Activated B cell treated with CpG ODN at 0.5 μM for 24 hours (primary cell): Measurements from ENCODE around the gene PDLIM5. TPM values are rescaled to one million over a fixed set of nuclear protein-coding genes. Genes with fewer than 3 reads are reported as not detected.

ENCODE experiments used
- ATAC-seq: fragments of 200-7000 bp; cut with Tn5 transposase; one replicate; pipeline ENCODE4 v1.10.0; 2021; ENCODE audit warnings: low read depth, mild to moderate bottlenecking, moderate library complexity
- CTCF ChIA-PET: fragments of 350-600 bp; sonication (Branson Sonifier 250); formaldehyde crosslinking; loops from one replicate; lab custom pipeline; 2021; ENCODE audit warnings: antibody characterized with exemption; lab: Charles Lee
- POLR2A ChIA-PET: fragments of 350-600 bp; sonication (Branson Sonifier 250); formaldehyde crosslinking; loops from one replicate; lab custom pipeline; 2021; ENCODE audit warnings: antibody characterized with exemption; lab: Charles Lee
- DNase-seq: peaks from one replicate; pipeline ENCODE4 v3.0.0; 2022
- H3K27ac Mint-ChIP-seq: one replicate; pipeline ENCODE4 v1.8.0; 2020; ENCODE audit warnings: mixed read lengths
- H3K27me3 Mint-ChIP-seq: one replicate; pipeline ENCODE4 v1.8.0; 2021; ENCODE audit warnings: mixed read lengths
- H3K36me3 Mint-ChIP-seq: one replicate; pipeline ENCODE4 v1.8.0; 2021; ENCODE audit warnings: low read depth, mixed read lengths
- H3K4me1 Mint-ChIP-seq: one replicate; pipeline ENCODE4 v1.8.0; 2021; ENCODE audit warnings: mixed read lengths
- H3K4me3 Mint-ChIP-seq: one replicate; pipeline ENCODE4 v1.8.0; 2020; ENCODE audit warnings: mild to moderate bottlenecking, mixed read lengths
- H3K9me3 Mint-ChIP-seq: one replicate; pipeline ENCODE4 v1.8.0; 2020; ENCODE audit warnings: mixed read lengths
- CTCF ChIP-seq: fragments of 200-600 bp; IDR thresholded peaks from one replicate; pipeline ENCODE4 v1.8.0; 2022; ENCODE audit warnings: antibody characterized with exemption, mild to moderate bottlenecking
- intact Hi-C: fragments of 100-400 bp; cut with micrococcal nuclease; formaldehyde crosslinking; loops from one replicate; pipeline ENCODE4 v1.15.1; 2024
- total RNA-seq: library from RNA; stranded (reverse); gene quantifications from 2 replicates; pipeline ENCODE4 v1.2.3, GENCODE V29; 2022

Gene PDLIM5
- total RNA-seq, 1 donor from 2014 or later: 36.5 TPM

DNA sequence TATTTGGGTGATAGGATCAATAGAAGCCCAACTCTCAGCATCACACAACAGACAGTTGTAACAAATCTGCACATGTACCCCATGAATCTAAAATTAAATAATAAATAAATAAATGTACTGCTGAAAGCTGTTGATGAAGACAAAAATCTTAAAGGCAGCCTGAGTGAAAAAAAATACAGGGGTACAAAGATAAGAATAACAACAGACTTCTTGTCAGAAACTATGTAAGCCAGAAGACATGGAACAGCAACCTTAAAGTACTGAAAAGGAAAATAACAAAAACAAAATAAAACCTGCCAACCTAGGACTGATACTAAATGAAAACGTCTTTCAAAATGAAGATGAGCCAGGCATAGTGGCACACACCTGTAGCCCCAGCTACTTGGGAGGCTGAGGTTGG is 25.0 kb upstream of the PDLIM5 start:
- no peak for TF ChIP-seq CTCF
- POLR2A ChIA-PET: no interaction called here
- no peak overlapping the region for H3K4me3 Mint-ChIP-seq
- H3K4me1 Mint-ChIP-seq: no peaks in the 10 kb centered on the region
- no peaks in the 10 kb centered on the region for H3K36me3 Mint-ChIP-seq
- ATAC-seq: no peak
- intact Hi-C loops: no loop called here
- CTCF ChIA-PET: no interaction called here
- H3K27me3 Mint-ChIP-seq: peaks cover 4% of the 10 kb centered on the region
- peaks cover 16% of the 10 kb centered on the region for H3K9me3 Mint-ChIP-seq
- H3K27ac Mint-ChIP-seq: no peak overlapping the region
- DNase-seq: no peak

- ChIA-PET POLR2A (no interaction called here), CTCF (no interaction called here)
- H3K4me3 Mint-ChIP-seq: no peak overlapping the region
- no peak for ATAC-seq
- DNase-seq: no peak
- H3K36me3 Mint-ChIP-seq: no peaks in the 10 kb centered on the region
- peaks cover 13% of the 10 kb centered on the region for H3K9me3 Mint-ChIP-seq
- H3K27me3 Mint-ChIP-seq: peaks cover 6% of the 10 kb centered on the region
- no peaks in the 10 kb centered on the region for H3K4me1 Mint-ChIP-seq
- no peak overlapping the region for H3K27ac Mint-ChIP-seq
- intact Hi-C loops: no loop called here
- TF ChIP-seq CTCF: no peak
These were observed 22.9 kb upstream of the PDLIM5 start for GRCh38 chr4:94428884-94429283.

DNA sequence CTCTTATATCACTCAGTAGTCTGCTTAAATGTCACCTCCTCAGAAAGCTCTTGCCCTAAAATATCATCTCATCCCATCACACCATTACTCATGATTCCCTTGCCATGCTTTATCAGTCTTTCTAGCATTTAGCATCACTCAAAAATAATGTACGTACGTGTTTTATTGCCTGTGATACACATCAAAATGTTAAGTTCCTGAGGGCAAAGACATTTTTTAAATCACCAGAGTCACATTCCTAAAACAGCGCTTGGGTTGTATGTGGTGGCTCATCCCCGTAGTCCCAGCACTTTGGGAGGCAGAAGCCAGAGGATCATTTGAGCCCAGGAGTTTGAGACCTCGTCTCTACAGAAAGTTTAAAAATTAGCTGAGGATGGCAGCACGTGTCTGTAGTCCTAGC is 21.3 kb upstream of the PDLIM5 start:
- no peak for TF ChIP-seq CTCF
- ChIA-PET POLR2A (no interaction called here), CTCF (interaction anchor here (0.7 kb wide), 1 partner anchor 22 kb away, joined by 3 read pairs; no protein-coding TSS in a partner anchor)
- ATAC-seq (no peak), DNase-seq (no peak)
- Mint-ChIP-seq H3K9me3 (peaks cover 12% of the 10 kb centered on the region), H3K27me3 (peaks cover 7% of the 10 kb centered on the region), H3K4me3 (no peak overlapping the region), H3K27ac (no peak overlapping the region), H3K4me1 (no peaks in the 10 kb centered on the region), H3K36me3 (no peaks in the 10 kb centered on the region)
- intact Hi-C loops: no loop called here

DNA sequence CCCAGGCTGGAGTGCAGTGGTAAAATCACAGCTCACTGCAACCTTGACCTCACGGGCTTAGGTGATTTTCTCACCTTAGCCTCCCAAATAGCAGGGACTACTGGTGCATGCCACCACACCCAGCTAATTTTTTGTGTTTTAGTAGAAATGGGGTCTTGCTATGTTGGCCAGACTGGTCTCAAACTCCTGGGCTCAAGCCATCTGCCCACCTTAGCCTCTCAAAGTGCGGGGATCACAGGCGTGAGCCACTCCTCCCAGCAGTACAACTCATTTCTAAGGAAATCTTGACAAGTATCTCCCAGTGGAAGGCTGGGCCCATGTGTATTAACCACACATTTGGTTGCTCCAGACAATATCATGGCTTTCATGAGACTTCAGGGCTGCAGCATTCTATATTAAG is 20.4 kb upstream of the PDLIM5 start:
- Mint-ChIP-seq H3K4me3 (no peak overlapping the region), H3K4me1 (no peaks in the 10 kb centered on the region), H3K27ac (no peak overlapping the region), H3K36me3 (no peaks in the 10 kb centered on the region), H3K27me3 (peaks cover 7% of the 10 kb centered on the region), H3K9me3 (peaks cover 8% of the 10 kb centered on the region)
- no peak for TF ChIP-seq CTCF
- no peak for ATAC-seq
- no peak for DNase-seq
- intact Hi-C loops: no loop called here
- CTCF ChIA-PET: interaction anchor here (0.7 kb wide), 1 partner anchor 23 kb away, joined by 3 read pairs; no protein-coding TSS in a partner anchor
- POLR2A ChIA-PET: no interaction called here

DNA sequence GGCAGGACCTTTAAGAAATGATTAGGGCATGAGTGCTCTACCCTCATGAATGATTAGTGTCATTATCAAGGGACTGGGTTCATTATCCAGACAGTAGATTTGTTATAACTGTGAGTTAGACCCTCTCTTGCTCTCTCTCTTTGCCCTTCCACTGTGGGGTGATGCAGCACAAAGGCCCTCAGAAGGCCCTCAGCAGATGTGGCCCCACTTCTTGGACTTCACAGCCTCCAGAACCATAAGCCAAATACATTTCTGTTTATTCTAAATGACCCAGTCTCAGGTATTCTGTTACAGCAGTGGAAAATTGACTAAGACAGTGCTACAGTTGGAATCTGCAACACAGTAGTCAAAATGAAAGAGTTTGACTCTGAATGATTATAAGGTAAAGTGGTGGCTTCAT is 17.2 kb upstream of the PDLIM5 start:
- Mint-ChIP-seq H3K4me3 (no peak overlapping the region), H3K27ac (no peak overlapping the region), H3K4me1 (no peaks in the 10 kb centered on the region), H3K36me3 (no peaks in the 10 kb centered on the region), H3K27me3 (peaks cover 10% of the 10 kb centered on the region), H3K9me3 (no peaks in the 10 kb centered on the region)
- ATAC-seq (no peak), DNase-seq (no peak)
- ChIA-PET POLR2A (no interaction called here), CTCF (no interaction called here)
- intact Hi-C loops: no loop called here
- no peak for TF ChIP-seq CTCF
